Tibial artery (tissue), 4 donors: ENCODE results near the gene CYBRD1.

ENCODE experiments used
- DNase-seq, 2 donors: peaks; one replicate each; pipeline ENCODE4 v3.0.0-alpha.2; 2019
- H3K27ac ChIP-seq, 2 donors: fragments of 200-600 bp; sonication (generic) in 1 of 2; 1 replicate in 1 of 2; 2 replicates in 1 of 2; pipeline ENCODE4 v1.5.1; 2018 to 2019; ENCODE audit warnings: mild to moderate bottlenecking in 1 of 2
- H3K27me3 ChIP-seq, 2 donors: fragments of 200-600 bp; sonication (generic) in 1 of 2; one replicate each; pipeline versions ENCODE4 v1.5.1 to v1.6.0; 2016 to 2019
- H3K36me3 ChIP-seq, 3 donors: fragments of 200-600 bp; sonication (generic) in 2 of 3; one replicate each; pipeline ENCODE4 v1.5.1; 2016 to 2019; ENCODE audit warnings: mild to moderate bottlenecking in 2 of 3
- H3K4me1 ChIP-seq, 4 donors: fragments of 200-600 bp; sonication (generic) in 2 of 4; 1 replicate in 3 of 4; 2 replicates in 1 of 4; pipeline ENCODE4 v1.5.1; 2016 to 2019
- H3K4me3 ChIP-seq, 2 donors: fragments of 200-600 bp; sonication (generic) in 1 of 2; 1 replicate in 1 of 2; 2 replicates in 1 of 2; pipeline ENCODE4 v1.5.1; 2018 to 2019; ENCODE audit warnings: mild to moderate bottlenecking in 2 of 2
- H3K9me3 ChIP-seq, 3 donors: fragments of 200-600 bp; sonication (generic) in 1 of 3; one replicate each; pipeline ENCODE4 v1.5.1; 2016 to 2019
- intact Hi-C: fragments of 100-400 bp; cut with DNase I; formaldehyde crosslinking; loops from one replicate; pipeline ENCODE4 v1.15.0; 2023; ENCODE audit warnings: low total_unique reads
- TF ChIP-seq, protein P1 (sequence below), 2 experiments: fragments of 200-600 bp in 1 of 2; fragments of 450-650 bp in 1 of 2; IDR thresholded peaks; one replicate each; pipeline ENCODE4 v1.5.1; 2017 to 2019; ENCODE audit warnings: antibody characterized with exemption in 2 of 2, mild to moderate bottlenecking in 1 of 2, moderate library complexity in 1 of 2

Gene CYBRD1

GRCh38 chr2:171482308-171482707 lies 40.0 kb upstream of the CYBRD1 start:
- intact Hi-C loops: no loop called here
- Histone ChIP-seq H3K4me3 (no peak overlapping the region), H3K9me3 (no peaks in the 10 kb centered on the region), H3K27ac (no peak overlapping the region), H3K36me3 (peaks cover 3 to 46% (median 9%) of the 10 kb centered on the region in 3 donors), H3K27me3 (no peaks in the 10 kb centered on the region), H3K4me1 (no peaks in the 10 kb centered on the region)
- TF ChIP-seq, protein P1, sequence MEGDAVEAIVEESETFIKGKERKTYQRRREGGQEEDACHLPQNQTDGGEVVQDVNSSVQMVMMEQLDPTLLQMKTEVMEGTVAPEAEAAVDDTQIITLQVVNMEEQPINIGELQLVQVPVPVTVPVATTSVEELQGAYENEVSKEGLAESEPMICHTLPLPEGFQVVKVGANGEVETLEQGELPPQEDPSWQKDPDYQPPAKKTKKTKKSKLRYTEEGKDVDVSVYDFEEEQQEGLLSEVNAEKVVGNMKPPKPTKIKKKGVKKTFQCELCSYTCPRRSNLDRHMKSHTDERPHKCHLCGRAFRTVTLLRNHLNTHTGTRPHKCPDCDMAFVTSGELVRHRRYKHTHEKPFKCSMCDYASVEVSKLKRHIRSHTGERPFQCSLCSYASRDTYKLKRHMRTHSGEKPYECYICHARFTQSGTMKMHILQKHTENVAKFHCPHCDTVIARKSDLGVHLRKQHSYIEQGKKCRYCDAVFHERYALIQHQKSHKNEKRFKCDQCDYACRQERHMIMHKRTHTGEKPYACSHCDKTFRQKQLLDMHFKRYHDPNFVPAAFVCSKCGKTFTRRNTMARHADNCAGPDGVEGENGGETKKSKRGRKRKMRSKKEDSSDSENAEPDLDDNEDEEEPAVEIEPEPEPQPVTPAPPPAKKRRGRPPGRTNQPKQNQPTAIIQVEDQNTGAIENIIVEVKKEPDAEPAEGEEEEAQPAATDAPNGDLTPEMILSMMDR (IDR thresholded peaks at IDR 0.05): no peak
- no peak for DNase-seq

DNA sequence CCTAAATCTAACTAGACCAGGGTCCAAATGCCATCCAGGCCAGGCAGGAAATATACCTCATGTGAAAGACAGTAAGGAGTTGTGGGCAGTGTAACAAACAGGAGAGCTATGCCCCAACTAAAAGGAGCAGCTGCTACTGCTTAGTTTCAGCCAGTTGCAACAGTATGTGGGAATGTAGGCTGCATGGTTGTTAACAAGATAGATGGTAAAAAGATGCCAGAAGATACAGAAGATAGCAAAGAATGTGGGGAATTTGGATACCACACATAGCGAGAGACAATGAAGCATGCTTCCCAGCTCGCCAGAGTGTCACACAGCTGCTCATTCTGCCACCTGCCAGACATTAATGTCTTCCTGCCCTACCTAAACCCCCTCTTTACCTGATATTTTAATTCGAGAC lies 39.4 kb upstream of the CYBRD1 start:
- Histone ChIP-seq H3K9me3 (no peaks in the 10 kb centered on the region), H3K36me3 (peaks cover 0 to 40% (median 9%) of the 10 kb centered on the region in 3 donors), H3K27ac (no peak overlapping the region), H3K27me3 (no peaks in the 10 kb centered on the region), H3K4me1 (no peaks in the 10 kb centered on the region), H3K4me3 (no peak overlapping the region)
- intact Hi-C loops: no loop called here
- TF ChIP-seq, protein P1 (IDR thresholded peaks at IDR 0.05): no peak
- no peak for DNase-seq

- Histone ChIP-seq H3K27me3 (no peaks in the 10 kb centered on the region), H3K36me3 (peaks cover 0 to 33% (median 9%) of the 10 kb centered on the region in 3 donors), H3K9me3 (no peaks in the 10 kb centered on the region), H3K27ac (no peak overlapping the region), H3K4me1 (no peaks in the 10 kb centered on the region), H3K4me3 (no peak overlapping the region)
- no peak for DNase-seq
- intact Hi-C loops: no loop called here
- TF ChIP-seq, protein P1 (IDR thresholded peaks at IDR 0.05): no peak
Measured at GRCh38 chr2:171483793-171484192, 38.5 kb upstream of the CYBRD1 start.

DNA sequence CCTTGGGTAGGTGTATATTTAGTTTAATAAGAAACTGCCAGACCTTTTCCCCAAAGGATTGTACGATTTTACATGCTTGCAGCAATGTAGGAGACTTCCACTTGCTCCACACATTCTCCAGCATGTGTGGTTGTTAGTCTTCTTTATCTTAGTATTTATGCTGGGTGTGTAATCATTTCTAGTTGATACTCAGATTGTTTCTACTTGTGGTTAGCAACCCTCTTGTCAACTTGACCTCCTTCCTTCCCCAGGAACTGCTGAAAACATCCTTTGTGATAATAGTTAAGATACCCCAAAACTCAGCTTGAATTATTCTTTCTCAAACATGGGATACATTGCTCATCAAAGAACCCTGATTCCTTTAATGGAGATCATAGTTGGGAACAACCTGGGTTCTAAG lies 37.2 kb upstream of the CYBRD1 start:
- TF ChIP-seq, protein P1 (IDR thresholded peaks at IDR 0.05): no peak
- no peak overlapping the region for H3K27ac ChIP-seq
- H3K36me3 ChIP-seq: peaks cover 0 to 24% (median 9%) of the 10 kb centered on the region in 3 donors
- H3K9me3 ChIP-seq: no peaks in the 10 kb centered on the region
- H3K4me1 ChIP-seq: no peaks in the 10 kb centered on the region
- no peak for DNase-seq
- intact Hi-C loops: no loop called here
- no peaks in the 10 kb centered on the region for H3K27me3 ChIP-seq
- no peak overlapping the region for H3K4me3 ChIP-seq

DNA sequence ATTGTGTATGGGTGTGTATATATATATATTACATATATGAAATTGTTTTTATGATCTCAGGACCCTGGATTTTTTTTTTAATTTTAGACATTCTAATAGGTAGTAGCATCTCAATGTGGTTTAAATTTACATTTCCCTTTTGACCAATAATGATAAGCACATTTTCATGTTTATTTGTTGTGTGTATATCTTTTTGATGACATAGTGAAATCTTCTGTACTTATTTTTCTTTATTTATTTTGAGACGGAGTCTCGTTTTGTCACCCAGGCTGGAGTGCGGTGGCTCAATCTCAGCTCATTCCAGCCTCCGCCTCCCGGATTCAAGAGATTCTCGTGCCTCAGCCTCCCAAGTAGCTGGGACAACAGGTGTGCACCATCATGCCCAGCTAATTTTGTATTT lies 35.1 kb upstream of the CYBRD1 start:
- no peaks in the 10 kb centered on the region for H3K27me3 ChIP-seq
- H3K36me3 ChIP-seq: peaks cover 0 to 13% (median 0%) of the 10 kb centered on the region in 3 donors
- no peak overlapping the region for H3K4me3 ChIP-seq
- intact Hi-C loops: no loop called here
- no peak for DNase-seq
- H3K27ac ChIP-seq: no peak overlapping the region
- no peaks in the 10 kb centered on the region for H3K4me1 ChIP-seq
- H3K9me3 ChIP-seq: no peaks in the 10 kb centered on the region
- TF ChIP-seq, protein P1 (IDR thresholded peaks at IDR 0.05): no peak

DNA sequence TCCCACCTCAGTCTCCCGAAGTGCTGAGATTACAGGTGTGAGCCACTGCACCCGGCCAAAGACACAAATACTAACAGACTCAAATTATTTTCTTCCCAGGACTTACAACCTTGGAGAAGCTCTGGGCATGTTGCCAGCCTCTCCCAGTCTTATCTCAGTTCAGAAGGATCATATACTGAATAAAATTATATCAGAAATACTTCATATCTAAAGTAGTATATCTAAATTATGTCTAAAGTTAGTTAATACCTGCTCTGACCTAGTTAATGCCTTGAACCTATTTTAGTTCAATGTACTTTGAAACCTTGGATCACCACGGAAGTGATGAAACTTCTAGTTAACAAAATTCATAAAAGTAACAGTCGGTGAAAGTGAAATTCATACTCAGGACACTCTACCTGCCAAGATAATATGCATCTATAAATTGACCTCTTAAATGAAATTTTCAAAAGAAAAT lies 34.4 kb upstream of the CYBRD1 start:
- Histone ChIP-seq H3K9me3 (no peaks in the 10 kb centered on the region), H3K27ac (no peak overlapping the region), H3K36me3 (peaks cover 0 to 10% (median 0%) of the 10 kb centered on the region in 3 donors), H3K4me3 (no peak overlapping the region), H3K27me3 (no peaks in the 10 kb centered on the region), H3K4me1 (no peaks in the 10 kb centered on the region)
- intact Hi-C loops: no loop called here
- DNase-seq: no peak
- TF ChIP-seq, protein P1 (IDR thresholded peaks at IDR 0.05): no peak
